HCT116 (cell line): Measurements from ENCODE around the gene PRAMEF1. TPM values are rescaled to one million over a fixed set of nuclear protein-coding genes. Genes with fewer than 3 reads are reported as not detected.

Source experiments
- ATAC-seq: fragments of 200-7000 bp; cut with Tn5 transposase; 2 replicates; pipeline ENCODE4 v1.9.1; 2020; ENCODE audit warnings: mild to moderate bottlenecking, moderate library complexity
- BruUV-seq: library from RNA; stranded (reverse); fragments of 400-500 nt; replicated peaks from 2 replicates; lab custom pipeline; 2021; lab: Mats Ljungman, UMichigan
- CTCF ChIA-PET: fragments of 300-600 bp; sonication (Branson Sonifier 250); formaldehyde crosslinking; loops from one replicate; lab custom pipeline; 2021; ENCODE audit warnings: antibody characterized with exemption; lab: Charles Lee
- POLR2A ChIA-PET: fragments of 300-600, 350-600 bp; sonication (Branson Sonifier 250); formaldehyde crosslinking; loops from one replicate; lab custom pipeline; 2021; ENCODE audit warnings: antibody characterized with exemption; lab: Charles Lee
- RAD21 ChIA-PET, 2 experiments: fragments of 300-600 bp; sonication (Branson Sonifier 250); formaldehyde crosslinking; loops; one replicate each; lab custom pipeline; 2023; ENCODE audit warnings: low total read pairs in 2 of 2; ENCODE audit not compliant: uncharacterized antibody in 2 of 2, unreplicated experiment in 2 of 2, low non-redundant PET in 1 of 2; lab: Charles Lee
- DNase-seq: peaks from one replicate; pipeline ENCODE4 v3.0.0-alpha.2; 2010; ENCODE audit warnings: low read depth, low spot score
- H2AFZ ChIP-seq: fragments of 200-600 bp; shearing (Covaris generic), sonication (generic); 2 replicates; pipeline ENCODE4 v1.6.1; 2017; ENCODE audit warnings: low read depth, mixed run types, mixed read lengths, antibody characterized with exemption, low read length; ENCODE audit not compliant: poor library complexity, severe bottlenecking
- H3K27ac ChIP-seq: 2 replicates; pipeline ENCODE4 v1.5.1; 2012; ENCODE audit warnings: low read depth, low read length
- H3K27me3 ChIP-seq: fragments of 200-600 bp; sonication (generic); 2 replicates; pipeline ENCODE4 v1.6.1; 2016; ENCODE audit warnings: mixed run types, low read length, mixed read lengths; ENCODE audit not compliant: insufficient read depth
- H3K36me3 ChIP-seq, 2 experiments: fragments of 200-500 bp in 1 of 2; fragments of 200-600 bp in 1 of 2; sonication (Bioruptor generic) in 1 of 2; sonication (generic) in 1 of 2; 2 replicates each; pipeline versions ENCODE4 v1.5.1 to v1.6.1; 2014 to 2016; ENCODE audit warnings: low read length in 2 of 2, inconsistent platforms in 1 of 2, mixed read lengths in 1 of 2, mixed run types in 1 of 2; ENCODE audit not compliant: insufficient read depth in 2 of 2, control insufficient read depth in 1 of 2
- H3K4me1 ChIP-seq, 2 experiments: fragments of 200-600 bp in 1 of 2; sonication (generic) in 1 of 2; 2 replicates each; pipeline versions ENCODE4 v1.5.1 to v1.6.1; 2012 to 2017; ENCODE audit warnings: low read length in 2 of 2, inconsistent platforms in 1 of 2, mild to moderate bottlenecking in 1 of 2, mixed read lengths in 1 of 2, mixed run types in 1 of 2, moderate library complexity in 1 of 2; ENCODE audit not compliant: insufficient read depth in 2 of 2, control insufficient read depth in 1 of 2
- H3K4me2 ChIP-seq: fragments of 200-600 bp; sonication (generic); 2 replicates; pipeline ENCODE4 v1.6.1; 2017; ENCODE audit warnings: mixed run types, low read length, mixed read lengths
- H3K4me3 ChIP-seq, 2 experiments: fragments of 200-600 bp in 1 of 2; sonication (generic) in 1 of 2; replicated peaks in 1 of 2; 2 replicates each; pipeline ENCODE4 v1.5.1; 2011 to 2016; ENCODE audit warnings: low read length in 2 of 2, control low read depth in 1 of 2, low read depth in 1 of 2, mild to moderate bottlenecking in 1 of 2, mixed read lengths in 1 of 2, mixed run types in 1 of 2
- H3K79me2 ChIP-seq: fragments of 200-600 bp; sonication (generic); 2 replicates; pipeline ENCODE4 v1.6.1; 2017; ENCODE audit warnings: mild to moderate bottlenecking, mixed run types, low read length, moderate library complexity, mixed read lengths; ENCODE audit not compliant: insufficient read depth
- H3K9ac ChIP-seq: fragments of 200-600 bp; sonication (generic); 2 replicates; pipeline ENCODE4 v1.6.1; 2016; ENCODE audit warnings: low read length, mixed read lengths
- H3K9me2 ChIP-seq: fragments of 200-600 bp; sonication (generic), shearing (Covaris generic); 2 replicates; pipeline ENCODE4 v1.6.1; 2017; ENCODE audit warnings: mixed run types, mild to moderate bottlenecking, moderate library complexity; ENCODE audit not compliant: insufficient read depth
- H3K9me3 ChIP-seq, 2 experiments: fragments of 200-500 bp in 1 of 2; fragments of 200-600 bp in 1 of 2; sonication (Bioruptor generic) in 1 of 2; sonication (generic) in 1 of 2; 2 replicates each; pipeline ENCODE4 v1.6.1; 2014 to 2017; ENCODE audit warnings: low read length in 2 of 2, mixed read lengths in 2 of 2, inconsistent platforms in 1 of 2, low read depth in 1 of 2, mild to moderate bottlenecking in 1 of 2, mixed run types in 1 of 2, moderate library complexity in 1 of 2; ENCODE audit not compliant: control insufficient read depth in 1 of 2, insufficient read depth in 1 of 2
- H4K20me1 ChIP-seq: fragments of 200-600 bp; sonication (generic), shearing (Covaris generic); 2 replicates; pipeline ENCODE4 v1.6.1; 2017; ENCODE audit warnings: mixed run types, mild to moderate bottlenecking, moderate library complexity; ENCODE audit not compliant: insufficient read depth
- ATF3 ChIP-seq: IDR thresholded peaks from 2 replicates; pipeline ENCODE4 v1.6.1; 2012
- EZH2phosphoT487 ChIP-seq: fragments of 200-600 bp; IDR thresholded peaks from 2 replicates; pipeline ENCODE4 v1.6.1; 2018; ENCODE audit warnings: antibody characterized with exemption, borderline replicate concordance
- FOSL1 ChIP-seq: IDR thresholded peaks from 2 replicates; pipeline ENCODE4 v1.6.1; 2012; ENCODE audit warnings: low read depth
- JUND ChIP-seq: IDR thresholded peaks from 2 replicates; pipeline ENCODE4 v1.6.1; 2012
- REST ChIP-seq: IDR thresholded peaks from 2 replicates; pipeline ENCODE4 v1.6.1; 2012; ENCODE audit warnings: low read depth
- SIN3A ChIP-seq: IDR thresholded peaks from 2 replicates; pipeline ENCODE4 v1.6.1; 2012; ENCODE audit warnings: low read depth
- SP1 ChIP-seq: IDR thresholded peaks from 2 replicates; pipeline ENCODE4 v1.6.1; 2012; ENCODE audit warnings: low read depth
- ZBTB33 ChIP-seq: IDR thresholded peaks from 2 replicates; pipeline ENCODE4 v1.6.1; 2011; ENCODE audit warnings: mild to moderate bottlenecking, low read length, moderate library complexity; ENCODE audit not compliant: insufficient replicate concordance; ENCODE audit errors: extremely low read depth
- ZNF274 ChIP-seq: fragments of 200-500 bp; sonication (Bioruptor generic); IDR thresholded peaks from 2 replicates; pipeline ENCODE4 v1.6.1; 2014; ENCODE audit warnings: mild to moderate bottlenecking, low read depth, low read length, inconsistent platforms
- intact Hi-C: fragments of 100-400 bp; cut with micrococcal nuclease; formaldehyde crosslinking; loops from 2 replicates; pipeline ENCODE4 v1.10.0; 2022
- total RNA-seq: library from RNA; stranded (reverse); gene quantifications from one replicate; pipeline ENCODE4 v1.2.1, GENCODE V29; 2021; ENCODE audit not compliant: unreplicated experiment

PRAMEF1 gene
- total RNA-seq, 1 experiment from 2014 or later = not detected

GRCh38 chr1:12756273-12756672 lies 34.9 kb upstream of the PRAMEF1 start (continued):
- TF ChIP-seq REST (no peak), ZNF274 (no peak), EZH2phosphoT487 (no peak), SIN3A (no peak)

GRCh38 chr1:12756768-12757413 lies 34.3 kb upstream of the PRAMEF1 start:
- H3K9me3 ChIP-seq = no peaks in the 10 kb centered on the region
- POLR2A ChIA-PET = no interaction called here
- no peaks in the 10 kb centered on the region for H3K4me1 ChIP-seq
- no peak overlapping the region for H3K9ac ChIP-seq
- H3K9me2 ChIP-seq = no peaks in the 10 kb centered on the region
- no peak overlapping the region for H3K27ac ChIP-seq
- TF ChIP-seq SP1 (no peak), JUND (no peak), FOSL1 (no peak), EZH2phosphoT487 (no peak), ZBTB33 (no peak), ATF3 (no peak)
- TF ChIP-seq, all 23 proteins: peak for 0
- DNase-seq (no peak), ATAC-seq (no peak)
- intact Hi-C loops = no loop called here
- no peaks in the 10 kb centered on the region for H3K36me3 ChIP-seq
- no peaks in the 10 kb centered on the region for H4K20me1 ChIP-seq
- no peaks in the 10 kb centered on the region for H3K79me2 ChIP-seq
- BruUV-seq = no TSS peak
- no peak overlapping the region for H2AFZ ChIP-seq
- H3K4me3 ChIP-seq = no peak overlapping the region
- ChIA-PET RAD21 (no interaction called here), CTCF (no interaction called here)
- no peak overlapping the region for H3K4me2 ChIP-seq
- H3K27me3 ChIP-seq = peaks cover 16% of the 10 kb centered on the region
